ENCODE data around the gene NAGK.
"Not testable (repeated sequence)": the region's sequence is repeated elsewhere in the genome, so short reads cannot be mapped to it uniquely, and the experiment has no call there.

NAGK gene

DNA sequence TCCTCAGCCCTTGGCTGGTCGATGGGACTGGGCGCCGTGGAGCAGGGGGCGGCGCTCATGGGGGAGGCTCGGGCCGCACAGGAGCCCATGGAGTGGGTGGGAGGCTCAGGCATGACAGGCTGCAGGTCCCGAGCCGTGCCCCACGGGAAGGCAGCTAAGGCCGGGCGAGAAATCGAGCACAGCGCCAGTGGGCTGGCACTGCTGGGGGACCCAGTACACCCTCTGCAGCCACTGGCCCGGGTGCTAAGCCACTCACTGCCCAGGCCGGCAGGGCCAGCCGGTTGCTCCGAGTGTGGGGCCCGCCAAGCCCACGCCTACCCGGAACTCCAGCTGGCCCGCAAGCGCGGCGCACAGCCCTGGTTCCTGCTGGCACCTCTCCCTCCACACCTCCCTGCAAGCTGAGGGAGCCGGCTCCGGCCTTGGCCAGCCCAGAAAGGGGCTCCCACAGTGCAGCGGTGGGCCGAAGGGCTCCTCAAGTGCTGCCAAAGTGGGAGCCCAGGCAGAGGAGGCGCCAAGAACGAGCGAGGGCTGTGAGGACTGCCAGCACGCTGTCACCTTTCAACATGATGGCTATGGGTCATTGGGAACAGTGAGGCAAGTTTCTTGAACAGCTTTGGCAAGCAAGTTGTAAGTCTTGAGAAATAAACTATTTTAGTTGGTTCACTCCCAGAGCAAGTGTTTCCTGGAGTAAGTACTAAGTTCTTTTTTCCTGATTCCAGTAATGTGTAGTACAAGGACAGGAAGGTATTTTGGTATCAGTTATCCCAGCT, 24.2 kb downstream of the NAGK start:
- not testable (repeated sequence) for H3K9me3 ChIP-seq (replicated peaks in 1 of 2; ENCODE audit: control insufficient read depth in 2 of 2, insufficient read depth in 1 of 2, low read depth in 1 of 2, low read length in 2 of 2); DNase-seq (ENCODE audit: low spot score); H3K4ac ChIP-seq (ENCODE audit: low read length); H3K23ac ChIP-seq (ENCODE audit: low read depth, low read length, poor library complexity); H2BK5ac ChIP-seq (ENCODE audit: low read length); H3K4me2 ChIP-seq (ENCODE audit: insufficient read depth, low read length, poor library complexity, severe bottlenecking); H3K18ac ChIP-seq (ENCODE audit: low read length); H3K4me3 ChIP-seq (ENCODE audit: low read length in 2 of 2); H2AFZ ChIP-seq (ENCODE audit: low read length); H3K27ac ChIP-seq (replicated peaks; ENCODE audit: low read length); H2BK120ac ChIP-seq (ENCODE audit: low read depth, low read length); H3K4me1 ChIP-seq (ENCODE audit: control insufficient read depth in 2 of 2, insufficient read depth in 1 of 2, low read depth in 1 of 2, low read length in 2 of 2); H3K36me3 ChIP-seq (replicated peaks in 1 of 2; ENCODE audit: control insufficient read depth in 2 of 2, insufficient read depth in 2 of 2, low read length in 2 of 2); H2BK12ac ChIP-seq (ENCODE audit: low read length); H3K79me1 ChIP-seq (ENCODE audit: low read depth, low read length); H2AK5ac ChIP-seq (ENCODE audit: low read depth, low read length); H4K8ac ChIP-seq (ENCODE audit: low read depth, low read length); H3K9ac ChIP-seq (ENCODE audit: low read depth, low read length, poor library complexity); H3K27me3 ChIP-seq (ENCODE audit: control insufficient read depth in 3 of 3, insufficient read depth in 3 of 3, low read depth in 1 of 3, low read length in 3 of 3); H2BK15ac ChIP-seq (ENCODE audit: low read length); H4K91ac ChIP-seq (ENCODE audit: low read depth, low read length, poor library complexity); H3K14ac ChIP-seq (ENCODE audit: low read length)
- no CpG with 5 or more reads among the region's 33 CpGs for WGBS, 2 donors (ENCODE audit: extremely low coverage in 2 of 2, insufficient read length in 2 of 2, insufficient replicate concordance in 1 of 2)

- no peak overlapping the region for H2BK120ac ChIP-seq (ENCODE audit: low read depth, low read length)
- H4K8ac ChIP-seq (ENCODE audit: low read depth, low read length) = no peak overlapping the region
- H3K4me1 ChIP-seq (ENCODE audit: control insufficient read depth in 2 of 2, insufficient read depth in 1 of 2, low read depth in 1 of 2, low read length in 2 of 2) = peaks cover 0 to 3% of the 10 kb centered on the region in 2 donors
- no peak overlapping the region for H3K9ac ChIP-seq (ENCODE audit: low read depth, low read length, poor library complexity)
- H3K4me3 ChIP-seq (ENCODE audit: low read length in 2 of 2) = no peak overlapping the region
- H3K27ac ChIP-seq (replicated peaks; ENCODE audit: low read length) = no peak overlapping the region
- H2AFZ ChIP-seq (ENCODE audit: low read length) = peak overlapping the region; percentile 75
- no peak overlapping the region for H3K18ac ChIP-seq (ENCODE audit: low read length)
- no peak overlapping the region for H3K4ac ChIP-seq (ENCODE audit: low read length)
- no peak overlapping the region for H2BK5ac ChIP-seq (ENCODE audit: low read length)
- H3K23ac ChIP-seq (ENCODE audit: low read depth, low read length, poor library complexity) = no peak overlapping the region
- H3K4me2 ChIP-seq (ENCODE audit: insufficient read depth, low read length, poor library complexity, severe bottlenecking) = no peak overlapping the region
- H2BK12ac ChIP-seq (ENCODE audit: low read length) = no peak overlapping the region
- no peaks in the 10 kb centered on the region for H3K36me3 ChIP-seq (replicated peaks in 1 of 2; ENCODE audit: control insufficient read depth in 2 of 2, insufficient read depth in 2 of 2, low read length in 2 of 2)
- H3K79me1 ChIP-seq (ENCODE audit: low read depth, low read length) = peaks cover 3% of the 10 kb centered on the region
- H2BK15ac ChIP-seq (ENCODE audit: low read length) = no peak overlapping the region
- no peak overlapping the region for H4K91ac ChIP-seq (ENCODE audit: low read depth, low read length, poor library complexity)
- no peak overlapping the region for H2AK5ac ChIP-seq (ENCODE audit: low read depth, low read length)
- peak; percentile 29 for DNase-seq (ENCODE audit: low spot score)
- H3K14ac ChIP-seq (ENCODE audit: low read length) = no peak overlapping the region
- no peaks in the 10 kb centered on the region for H3K27me3 ChIP-seq (ENCODE audit: control insufficient read depth in 3 of 3, insufficient read depth in 3 of 3, low read depth in 1 of 3, low read length in 3 of 3)
- WGBS, 2 donors (ENCODE audit: extremely low coverage in 2 of 2, insufficient read length in 2 of 2, insufficient replicate concordance in 1 of 2) = no CpG with 5 or more reads among the region's 3 CpGs
- peaks cover 0 to 5% of the 10 kb centered on the region in 2 donors for H3K9me3 ChIP-seq (replicated peaks in 1 of 2; ENCODE audit: control insufficient read depth in 2 of 2, insufficient read depth in 1 of 2, low read depth in 1 of 2, low read length in 2 of 2)
Observed at GRCh38 chr2:71100195-71100964, 31.9 kb downstream of the NAGK start.

GRCh38 chr2:71101656-71102055, 33.2 kb downstream of the NAGK start:
- H3K4me3 ChIP-seq (ENCODE audit: low read length in 2 of 2) = no peak overlapping the region
- H3K79me1 ChIP-seq (ENCODE audit: low read depth, low read length) = peaks cover 3% of the 10 kb centered on the region
- H2AFZ ChIP-seq (ENCODE audit: low read length) = peak overlapping the region; percentile 75
- H2BK120ac ChIP-seq (ENCODE audit: low read depth, low read length) = no peak overlapping the region
- no peak overlapping the region for H4K8ac ChIP-seq (ENCODE audit: low read depth, low read length)
- peaks cover 0 to 3% of the 10 kb centered on the region in 2 donors for H3K4me1 ChIP-seq (ENCODE audit: control insufficient read depth in 2 of 2, insufficient read depth in 1 of 2, low read depth in 1 of 2, low read length in 2 of 2)
- no peak overlapping the region for H2BK12ac ChIP-seq (ENCODE audit: low read length)
- no peak overlapping the region for H3K14ac ChIP-seq (ENCODE audit: low read length)
- H3K18ac ChIP-seq (ENCODE audit: low read length) = no peak overlapping the region
- H3K9ac ChIP-seq (ENCODE audit: low read depth, low read length, poor library complexity) = no peak overlapping the region
- no peak overlapping the region for H3K23ac ChIP-seq (ENCODE audit: low read depth, low read length, poor library complexity)
- no peak overlapping the region for H3K4ac ChIP-seq (ENCODE audit: low read length)
- no CpG with 5 or more reads among the region's 2 CpGs for WGBS, 2 donors (ENCODE audit: extremely low coverage in 2 of 2, insufficient read length in 2 of 2, insufficient replicate concordance in 1 of 2)
- peaks cover 0 to 12% of the 10 kb centered on the region in 2 donors for H3K9me3 ChIP-seq (replicated peaks in 1 of 2; ENCODE audit: control insufficient read depth in 2 of 2, insufficient read depth in 1 of 2, low read depth in 1 of 2, low read length in 2 of 2)
- no peak for DNase-seq (ENCODE audit: low spot score)
- H2BK5ac ChIP-seq (ENCODE audit: low read length) = no peak overlapping the region
- no peak overlapping the region for H2BK15ac ChIP-seq (ENCODE audit: low read length)
- H2AK5ac ChIP-seq (ENCODE audit: low read depth, low read length) = no peak overlapping the region
- H3K27ac ChIP-seq (replicated peaks; ENCODE audit: low read length) = no peak overlapping the region
- H4K91ac ChIP-seq (ENCODE audit: low read depth, low read length, poor library complexity) = no peak overlapping the region
- no peaks in the 10 kb centered on the region for H3K27me3 ChIP-seq (ENCODE audit: control insufficient read depth in 3 of 3, insufficient read depth in 3 of 3, low read depth in 1 of 3, low read length in 3 of 3)
- H3K4me2 ChIP-seq (ENCODE audit: insufficient read depth, low read length, poor library complexity, severe bottlenecking) = no peak overlapping the region
- no peaks in the 10 kb centered on the region for H3K36me3 ChIP-seq (replicated peaks in 1 of 2; ENCODE audit: control insufficient read depth in 2 of 2, insufficient read depth in 2 of 2, low read length in 2 of 2)

GRCh38 chr2:71102981-71103681, 34.7 kb downstream of the NAGK start:
- H3K4ac ChIP-seq (ENCODE audit: low read length) = no peak overlapping the region
- no peak overlapping the region for H2BK15ac ChIP-seq (ENCODE audit: low read length)
- H3K36me3 ChIP-seq (replicated peaks in 1 of 2; ENCODE audit: control insufficient read depth in 2 of 2, insufficient read depth in 2 of 2, low read length in 2 of 2) = peaks cover 0 to 3% of the 10 kb centered on the region in 2 donors
- H2BK12ac ChIP-seq (ENCODE audit: low read length) = no peak overlapping the region
- no peaks in the 10 kb centered on the region for H3K27me3 ChIP-seq (ENCODE audit: control insufficient read depth in 3 of 3, insufficient read depth in 3 of 3, low read depth in 1 of 3, low read length in 3 of 3)
- H3K27ac ChIP-seq (replicated peaks; ENCODE audit: low read length) = no peak overlapping the region
- no peak overlapping the region for H3K18ac ChIP-seq (ENCODE audit: low read length)
- no peak overlapping the region for H2BK5ac ChIP-seq (ENCODE audit: low read length)
- H4K91ac ChIP-seq (ENCODE audit: low read depth, low read length, poor library complexity) = no peak overlapping the region
- peaks cover 0 to 2% of the 10 kb centered on the region in 2 donors for H3K4me1 ChIP-seq (ENCODE audit: control insufficient read depth in 2 of 2, insufficient read depth in 1 of 2, low read depth in 1 of 2, low read length in 2 of 2)
- H3K9ac ChIP-seq (ENCODE audit: low read depth, low read length, poor library complexity) = no peak overlapping the region
- H4K8ac ChIP-seq (ENCODE audit: low read depth, low read length) = no peak overlapping the region
- H3K23ac ChIP-seq (ENCODE audit: low read depth, low read length, poor library complexity) = no peak overlapping the region
- no peak overlapping the region for H2BK120ac ChIP-seq (ENCODE audit: low read depth, low read length)
- peak overlapping the region; percentile 15 for H2AFZ ChIP-seq (ENCODE audit: low read length)
- peaks cover 1% of the 10 kb centered on the region for H3K79me1 ChIP-seq (ENCODE audit: low read depth, low read length)
- DNase-seq (ENCODE audit: low spot score) = no peak
- H3K9me3 ChIP-seq (replicated peaks in 1 of 2; ENCODE audit: control insufficient read depth in 2 of 2, insufficient read depth in 1 of 2, low read depth in 1 of 2, low read length in 2 of 2) = peaks cover 0 to 12% of the 10 kb centered on the region in 2 donors
- no peak overlapping the region for H3K14ac ChIP-seq (ENCODE audit: low read length)
- no peak overlapping the region for H2AK5ac ChIP-seq (ENCODE audit: low read depth, low read length)
- no peak overlapping the region for H3K4me3 ChIP-seq (ENCODE audit: low read length in 2 of 2)
- no peak overlapping the region for H3K4me2 ChIP-seq (ENCODE audit: insufficient read depth, low read length, poor library complexity, severe bottlenecking)
- no CpG with 5 or more reads among the region's 6 CpGs for WGBS, 2 donors (ENCODE audit: extremely low coverage in 2 of 2, insufficient read length in 2 of 2, insufficient replicate concordance in 1 of 2)
